OCI-LY3 (cell line): ENCODE results near the gene CACNA1B.

Source experiments
- H2AFZ ChIP-seq: fragments of 200-600, 300-600 bp; shearing (Covaris generic); 2 replicates; pipeline ENCODE4 v1.6.0; 2014; ENCODE audit warnings: antibody characterized with exemption, low read depth, low read length
- H3K27ac ChIP-seq: fragments of 200-600, 300-600 bp; sonication (generic); 2 replicates; pipeline ENCODE4 v1.5.1; 2014; ENCODE audit warnings: mild to moderate bottlenecking, low read length, moderate library complexity, mixed read lengths
- H3K27me3 ChIP-seq: fragments of 200-600, 300-600 bp; sonication (generic); 2 replicates; pipeline ENCODE4 v1.6.1; 2014; ENCODE audit warnings: low read depth, low read length, mixed read lengths
- H3K36me3 ChIP-seq: fragments of 200-600, 300-600 bp; sonication (generic); replicated peaks from 2 replicates; pipeline ENCODE3; 2014; ENCODE audit warnings: low read depth, low read length, mixed read lengths
- H3K4me1 ChIP-seq: fragments of 300-600, 200-600 bp; sonication (generic); 2 replicates; pipeline ENCODE4 v1.6.1; 2014; ENCODE audit warnings: low read length, mixed read lengths
- H3K4me2 ChIP-seq: fragments of 200-600, 300-600 bp; sonication (generic); 2 replicates; pipeline ENCODE4 v1.6.1; 2014; ENCODE audit warnings: low read length, mixed read lengths
- H3K4me3 ChIP-seq: fragments of 300-600, 200-600 bp; sonication (generic); 2 replicates; pipeline ENCODE4 v1.5.1; 2014; ENCODE audit warnings: antibody characterized with exemption, mild to moderate bottlenecking, low read length, moderate library complexity
- H3K79me2 ChIP-seq: fragments of 300-600, 200-600 bp; shearing (Covaris generic); 2 replicates; pipeline ENCODE4 v1.6.1; 2014; ENCODE audit warnings: mild to moderate bottlenecking, low read length, mixed read lengths
- H3K9ac ChIP-seq: fragments of 300-600, 200-600 bp; shearing (Covaris generic); 2 replicates; pipeline ENCODE4 v1.6.0; 2014; ENCODE audit warnings: mild to moderate bottlenecking, low read length, moderate library complexity
- H3K9me3 ChIP-seq: fragments of 200-600, 300-600 bp; shearing (Covaris generic); 2 replicates; pipeline ENCODE4 v1.6.1; 2014; ENCODE audit warnings: low read length, mixed read lengths; ENCODE audit not compliant: insufficient read depth
- H4K20me1 ChIP-seq: fragments of 200-600, 300-600 bp; sonication (generic); 2 replicates; pipeline ENCODE4 v1.6.1; 2016; ENCODE audit warnings: low read length, mixed read lengths; ENCODE audit not compliant: insufficient read depth
- CTCF ChIP-seq: fragments of 200-600, 300-600 bp; sonication (generic); IDR thresholded peaks from 2 replicates; pipeline ENCODE4 v1.5.1; 2014; ENCODE audit warnings: antibody characterized with exemption, low read length, low read depth
- EZH2phosphoT487 ChIP-seq: fragments of 200-600 bp; shearing (Covaris generic); IDR thresholded peaks from 2 replicates; pipeline ENCODE4 v1.6.1; 2018; ENCODE audit warnings: antibody characterized with exemption, mixed run types, low read depth

The CACNA1B gene

GRCh38 chr9:138010861-138011260 lies 133.3 kb downstream of the CACNA1B start:
- TF ChIP-seq CTCF (no peak), EZH2phosphoT487 (no peak)
- H3K27ac ChIP-seq: no peak overlapping the region

GRCh38 chr9:138011951-138012500 lies 134.4 kb downstream of the CACNA1B start:
- TF ChIP-seq EZH2phosphoT487 (no peak), CTCF (no peak)
- H2AFZ ChIP-seq: no peak overlapping the region
- H3K9ac ChIP-seq: no peak overlapping the region
- H3K79me2 ChIP-seq: peaks cover 11% of the 10 kb centered on the region; the same call in 1 of the 2 replicates
- peaks cover 59% of the 10 kb centered on the region for H4K20me1 ChIP-seq
- no peaks in the 10 kb centered on the region for H3K27me3 ChIP-seq
- H3K4me2 ChIP-seq: no peak overlapping the region
- peaks cover 55% of the 10 kb centered on the region for H3K36me3 ChIP-seq
- H3K9me3 ChIP-seq: no peaks in the 10 kb centered on the region
- no peaks in the 10 kb centered on the region for H3K4me1 ChIP-seq
- H3K27ac ChIP-seq: no peak overlapping the region
- no peak overlapping the region for H3K4me3 ChIP-seq

More at GRCh38 chr9:138010861-138011260, 133.3 kb downstream of the CACNA1B start:
- no peak overlapping the region for H2AFZ ChIP-seq
- no peak overlapping the region for H3K4me3 ChIP-seq
- no peak overlapping the region for H3K4me2 ChIP-seq
- no peaks in the 10 kb centered on the region for H3K9me3 ChIP-seq
- peaks cover 1% of the 10 kb centered on the region; the same call in 1 of the 2 replicates for H3K79me2 ChIP-seq
- peaks cover 52% of the 10 kb centered on the region for H3K36me3 ChIP-seq
- H3K27me3 ChIP-seq: no peaks in the 10 kb centered on the region
- H3K9ac ChIP-seq: no peak overlapping the region
- H3K4me1 ChIP-seq: no peaks in the 10 kb centered on the region
- H4K20me1 ChIP-seq: peaks cover 47% of the 10 kb centered on the region

- H3K9ac ChIP-seq: no peak overlapping the region
- TF ChIP-seq EZH2phosphoT487 (no peak), CTCF (no peak)
- H3K79me2 ChIP-seq: peaks cover 15% of the 10 kb centered on the region; the same call in 1 of the 2 replicates
- H3K4me2 ChIP-seq: no peak overlapping the region
- no peak overlapping the region for H3K4me3 ChIP-seq
- no peaks in the 10 kb centered on the region for H3K9me3 ChIP-seq
- peaks cover 57% of the 10 kb centered on the region for H3K36me3 ChIP-seq
- H4K20me1 ChIP-seq: peaks cover 53% of the 10 kb centered on the region
- H3K4me1 ChIP-seq: no peaks in the 10 kb centered on the region
- no peak overlapping the region for H3K27ac ChIP-seq
- no peaks in the 10 kb centered on the region for H3K27me3 ChIP-seq
- no peak overlapping the region for H2AFZ ChIP-seq
Measured at GRCh38 chr9:138013273-138013672, 135.7 kb downstream of the CACNA1B start.

GRCh38 chr9:138013836-138014562 lies 136.4 kb downstream of the CACNA1B start:
- no peak overlapping the region for H3K4me3 ChIP-seq
- H3K4me2 ChIP-seq: no peak overlapping the region
- no peaks in the 10 kb centered on the region for H3K9me3 ChIP-seq
- H3K27ac ChIP-seq: no peak overlapping the region
- no peaks in the 10 kb centered on the region for H3K27me3 ChIP-seq
- H4K20me1 ChIP-seq: peaks cover 52% of the 10 kb centered on the region
- H2AFZ ChIP-seq: no peak overlapping the region
- H3K36me3 ChIP-seq: peaks cover 52% of the 10 kb centered on the region
- H3K9ac ChIP-seq: no peak overlapping the region
- TF ChIP-seq EZH2phosphoT487 (no peak), CTCF (no peak)
- peaks cover 15% of the 10 kb centered on the region; the same call in 1 of the 2 replicates for H3K79me2 ChIP-seq
- H3K4me1 ChIP-seq: no peaks in the 10 kb centered on the region
